T-helper 1 cell treated with Interleukin-12 subunit alpha and Interleukin-12 subunit beta and Interleukin-4 antibody, amounts not matched to agents 30 μg/mL and 1 μg/mL, for 36 hours (primary cell): Measurements from ENCODE around the gene GPSM3.
A peak's percentile ranks its signal among the peaks of the same experiment; 100 is the strongest.
"Not testable (repeated sequence)": the region's sequence is repeated elsewhere in the genome, so short reads cannot be mapped to it uniquely, and the experiment has no call there.

Source experiments
- H3K27ac Mint-ChIP-seq: one replicate; pipeline ENCODE4 v1.8.0; 2021; ENCODE audit warnings: mild to moderate bottlenecking, mixed read lengths
- H3K27me3 Mint-ChIP-seq: one replicate; pipeline ENCODE4 v1.8.0; 2021; ENCODE audit warnings: low read depth, mixed read lengths
- H3K36me3 Mint-ChIP-seq: one replicate; pipeline ENCODE4 v1.8.0; 2021; ENCODE audit warnings: low read depth, mixed read lengths
- H3K4me1 Mint-ChIP-seq: one replicate; pipeline ENCODE4 v1.8.0; 2021; ENCODE audit warnings: low read depth, mixed read lengths
- H3K4me3 Mint-ChIP-seq: one replicate; pipeline ENCODE4 v1.8.0; 2021; ENCODE audit warnings: mild to moderate bottlenecking, moderate library complexity, mixed read lengths
- H3K9me3 Mint-ChIP-seq: one replicate; pipeline ENCODE4 v1.8.0; 2021; ENCODE audit warnings: mixed read lengths

Gene GPSM3

GRCh38 chr6:32213649-32214048, 21.2 kb upstream of the GPSM3 start:
- Mint-ChIP-seq H3K9me3 (no peaks in the 10 kb centered on the region), H3K36me3 (no peaks in the 10 kb centered on the region), H3K4me3 (no peak overlapping the region), H3K27ac (no peak overlapping the region), H3K4me1 (peaks cover 2% of the 10 kb centered on the region), H3K27me3 (peaks cover 10% of the 10 kb centered on the region)

DNA sequence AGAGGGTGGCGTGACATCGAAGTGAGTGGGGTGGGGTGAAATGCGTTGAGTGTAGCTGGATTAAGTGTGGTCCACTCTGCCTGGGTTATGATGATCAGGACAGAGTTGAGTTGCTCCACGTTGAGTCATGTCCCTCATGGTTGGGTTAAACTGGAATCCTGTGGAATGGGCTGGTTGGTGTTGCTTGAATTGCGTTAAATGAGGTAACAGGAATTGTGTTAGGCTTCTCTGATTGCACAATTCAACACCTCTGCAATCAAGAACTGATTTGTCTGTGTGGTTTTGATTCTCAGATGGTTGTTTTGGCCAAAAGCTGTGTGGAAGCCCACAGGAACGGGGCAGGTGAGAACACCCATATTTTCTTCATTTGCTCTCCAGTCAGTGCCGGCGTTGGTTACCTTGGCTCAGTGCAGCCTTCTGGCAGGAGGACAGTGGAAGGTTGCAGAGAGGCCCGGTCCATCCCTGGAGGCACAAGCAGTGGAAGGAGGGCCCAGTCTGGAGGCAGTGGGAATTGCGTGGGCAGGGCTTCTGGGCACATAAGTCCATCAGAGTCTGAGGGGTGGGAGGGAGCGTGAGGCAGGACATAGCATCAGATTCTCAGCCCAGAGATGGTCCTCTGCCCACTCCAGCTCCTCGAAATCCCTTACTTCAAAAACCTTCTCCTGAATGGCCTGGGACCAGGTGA, 19.8 kb upstream of the GPSM3 start:
- Mint-ChIP-seq H3K27ac (no peak overlapping the region), H3K9me3 (no peaks in the 10 kb centered on the region)

GRCh38 chr6:32211432-32211831, 19.0 kb upstream of the GPSM3 start:
- not testable (repeated sequence) for H3K4me1 Mint-ChIP-seq, H3K27ac Mint-ChIP-seq, H3K9me3 Mint-ChIP-seq, H3K4me3 Mint-ChIP-seq, H3K36me3 Mint-ChIP-seq
- peaks cover 11% of the 10 kb centered on the region for H3K27me3 Mint-ChIP-seq

More for the DNA sequence above, 19.8 kb upstream of the GPSM3 start:
- Mint-ChIP-seq H3K4me1 (peaks cover 2% of the 10 kb centered on the region), H3K27me3 (peaks cover 12% of the 10 kb centered on the region), H3K36me3 (no peaks in the 10 kb centered on the region), H3K4me3 (no peak overlapping the region)

DNA sequence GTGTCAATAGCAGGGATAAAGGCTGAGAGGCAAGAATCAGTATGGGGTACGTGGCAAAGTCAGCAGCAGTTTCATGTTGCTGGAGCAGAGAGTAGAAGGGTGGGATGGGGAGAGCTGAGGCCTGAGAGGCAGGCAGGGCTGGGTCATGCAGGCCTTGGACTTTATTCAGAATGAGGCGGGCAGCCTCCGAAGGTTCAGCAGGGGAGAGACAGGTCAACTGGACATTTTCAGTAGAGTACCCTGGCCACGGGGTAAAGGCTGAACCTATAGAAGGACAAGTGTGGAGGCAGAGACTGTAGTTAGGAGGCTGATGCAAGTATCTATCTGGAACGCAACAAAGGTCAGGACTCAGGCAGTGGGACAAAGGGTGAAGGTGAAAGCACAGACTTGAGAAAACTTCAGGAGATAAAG, 17.8 kb upstream of the GPSM3 start:
- Mint-ChIP-seq H3K4me3 (no peak overlapping the region), H3K36me3 (no peaks in the 10 kb centered on the region)

DNA sequence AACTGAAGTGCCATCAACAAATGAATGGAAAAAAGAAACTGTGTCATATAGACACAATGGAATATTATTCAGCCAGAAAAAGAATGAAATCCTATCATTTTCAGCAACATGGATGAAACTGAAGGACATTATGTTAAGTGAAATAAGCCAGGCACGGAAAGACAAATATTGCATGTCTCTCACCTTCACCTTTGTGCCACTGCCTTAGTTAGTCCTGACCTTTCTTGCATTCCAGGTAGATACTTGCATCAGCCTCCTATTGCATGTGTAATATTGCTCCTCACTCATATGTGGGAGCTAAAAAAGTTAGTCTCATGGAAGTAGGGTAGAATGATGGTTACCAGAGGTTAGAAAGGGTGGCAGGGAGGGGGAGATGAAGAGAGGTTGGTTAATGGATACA, 16.6 kb upstream of the GPSM3 start:
- Mint-ChIP-seq H3K27ac (no peak overlapping the region), H3K36me3 (no peaks in the 10 kb centered on the region), H3K9me3 (no peaks in the 10 kb centered on the region), H3K4me1 (no peaks in the 10 kb centered on the region), H3K4me3 (no peak overlapping the region), H3K27me3 (peaks cover 29% of the 10 kb centered on the region)

More for the DNA sequence above, 17.8 kb upstream of the GPSM3 start:
- Mint-ChIP-seq H3K4me1 (peaks cover 2% of the 10 kb centered on the region), H3K9me3 (no peaks in the 10 kb centered on the region), H3K27me3 (peaks cover 19% of the 10 kb centered on the region), H3K27ac (no peak overlapping the region)

DNA sequence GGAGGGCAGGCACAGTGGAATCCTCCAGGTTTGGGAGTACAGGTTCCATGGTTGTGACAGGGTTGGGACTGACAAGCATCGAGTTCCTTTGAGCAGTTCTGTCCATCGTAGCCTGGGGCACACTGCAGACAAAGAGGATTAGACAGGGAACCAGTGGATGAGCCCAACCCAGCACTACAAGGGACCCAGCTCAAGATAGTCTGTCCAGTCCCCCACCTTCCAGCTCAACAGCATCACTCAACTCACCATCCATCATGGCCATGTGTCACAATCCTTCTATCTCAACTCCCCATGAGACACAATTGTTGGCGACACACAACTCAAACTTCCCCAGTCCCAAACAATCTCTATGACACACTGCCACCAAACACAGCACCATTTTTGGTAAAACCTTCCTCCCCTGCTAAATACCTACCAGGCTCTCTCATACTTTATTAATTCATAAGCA, 11.8 kb upstream of the GPSM3 start:
- Mint-ChIP-seq H3K4me1 (no peaks in the 10 kb centered on the region), H3K9me3 (no peaks in the 10 kb centered on the region), H3K4me3 (no peak overlapping the region), H3K27me3 (peaks cover 32% of the 10 kb centered on the region), H3K27ac (no peak overlapping the region), H3K36me3 (no peaks in the 10 kb centered on the region)

GRCh38 chr6:32203426-32204267, 11.2 kb upstream of the GPSM3 start:
- Mint-ChIP-seq H3K4me1 (no peaks in the 10 kb centered on the region), H3K27me3 (peaks cover 26% of the 10 kb centered on the region), H3K27ac (no peak overlapping the region), H3K9me3 (no peaks in the 10 kb centered on the region), H3K36me3 (no peaks in the 10 kb centered on the region), H3K4me3 (no peak overlapping the region)

DNA sequence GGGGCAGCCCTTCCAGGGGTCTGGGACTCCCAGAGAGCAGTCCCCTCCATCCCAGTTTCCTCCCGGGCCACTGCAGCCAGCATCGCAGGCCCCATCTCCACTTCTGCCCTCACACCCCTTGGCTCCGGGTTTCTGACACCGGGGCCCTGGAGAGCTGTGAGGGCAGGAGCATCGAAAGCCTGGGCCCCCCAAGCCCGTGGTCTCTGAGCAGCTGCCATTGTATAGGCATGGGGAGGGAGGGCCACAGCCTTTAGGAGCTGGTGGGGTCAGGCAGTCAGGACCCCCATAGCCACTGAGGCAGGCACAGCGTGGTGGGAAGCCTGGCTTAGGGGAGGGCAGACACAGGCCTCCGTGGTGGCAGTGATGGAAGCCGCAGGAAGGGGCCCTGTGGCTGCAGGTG, 9.7 kb upstream of the GPSM3 start:
- Mint-ChIP-seq H3K9me3 (no peaks in the 10 kb centered on the region), H3K4me1 (no peaks in the 10 kb centered on the region)

DNA sequence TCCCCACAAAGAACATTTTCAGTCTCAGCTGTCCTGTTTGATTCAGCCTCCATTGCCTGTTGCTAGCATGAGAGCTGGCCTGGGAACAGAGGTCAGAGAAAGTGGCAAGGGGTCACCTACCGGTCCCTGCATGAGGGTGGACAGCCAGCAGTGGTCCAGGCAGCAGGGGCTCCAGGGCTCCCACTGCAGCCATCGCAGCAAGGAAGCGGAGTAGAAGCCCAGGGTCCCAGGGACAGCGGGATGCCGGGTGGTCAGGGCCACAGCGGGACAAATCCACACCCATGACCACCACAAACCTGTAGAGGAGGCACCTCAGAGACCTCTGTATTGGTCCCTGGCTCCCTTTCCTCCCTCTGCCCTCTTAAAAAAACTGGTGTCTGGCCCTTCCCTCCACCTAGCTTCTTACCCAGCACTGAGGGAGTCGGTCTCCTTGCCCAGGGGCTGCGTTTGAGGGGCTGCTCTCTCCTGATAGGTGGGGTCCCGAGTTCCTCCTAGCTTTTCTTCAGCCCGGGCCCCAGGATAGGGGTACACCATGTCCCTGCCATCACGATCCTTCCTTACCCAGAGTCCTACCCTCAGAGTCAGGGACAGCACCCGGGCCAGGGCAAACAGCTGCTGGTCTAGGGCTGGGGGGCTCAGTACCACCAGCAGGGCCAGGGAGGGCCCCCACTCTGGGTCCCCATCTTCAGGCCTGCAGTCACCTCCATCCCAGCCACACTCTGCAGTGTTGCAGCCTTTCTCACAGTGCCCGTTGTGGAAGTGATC, 8.4 kb upstream of the GPSM3 start:
- Mint-ChIP-seq H3K27ac (no peak overlapping the region), H3K4me3 (no peak overlapping the region), H3K36me3 (no peaks in the 10 kb centered on the region), H3K4me1 (peaks cover 6% of the 10 kb centered on the region), H3K9me3 (no peaks in the 10 kb centered on the region), H3K27me3 (peaks cover 19% of the 10 kb centered on the region)

More for the DNA sequence above, 9.7 kb upstream of the GPSM3 start:
- no peaks in the 10 kb centered on the region for H3K36me3 Mint-ChIP-seq
- H3K27ac Mint-ChIP-seq = no peak overlapping the region
- peaks cover 24% of the 10 kb centered on the region for H3K27me3 Mint-ChIP-seq
- no peak overlapping the region for H3K4me3 Mint-ChIP-seq

DNA sequence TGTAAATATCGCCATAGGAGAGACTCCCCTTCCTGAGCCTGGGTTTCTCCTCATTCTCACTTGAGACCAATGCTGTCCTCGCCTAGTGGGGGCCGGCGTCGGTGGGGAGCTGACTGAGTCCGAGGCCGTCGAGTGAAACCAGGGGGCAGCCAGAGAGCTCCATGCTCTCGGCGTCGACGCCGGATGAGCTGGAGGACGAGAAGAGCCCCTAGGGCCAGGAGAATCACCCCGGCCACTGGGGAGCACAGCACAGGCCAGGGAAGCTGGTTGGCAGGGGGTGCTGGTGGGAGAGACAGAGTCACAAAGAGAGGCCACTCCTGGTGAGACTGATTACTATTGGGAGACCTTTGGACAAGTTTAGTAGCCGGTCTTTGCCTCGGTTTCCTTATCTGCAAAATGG, 6.4 kb upstream of the GPSM3 start:
- no peaks in the 10 kb centered on the region for H3K36me3 Mint-ChIP-seq

GRCh38 chr6:32198345-32198696, 5.9 kb upstream of the GPSM3 start:
- H3K4me1 Mint-ChIP-seq = peaks cover 27% of the 10 kb centered on the region
- no peak overlapping the region for H3K4me3 Mint-ChIP-seq
- H3K27me3 Mint-ChIP-seq = peaks cover 4% of the 10 kb centered on the region
- no peaks in the 10 kb centered on the region for H3K9me3 Mint-ChIP-seq
- no peak overlapping the region for H3K27ac Mint-ChIP-seq
- no peaks in the 10 kb centered on the region for H3K36me3 Mint-ChIP-seq

More for the DNA sequence above, 6.4 kb upstream of the GPSM3 start:
- H3K4me1 Mint-ChIP-seq = peaks cover 22% of the 10 kb centered on the region
- no peaks in the 10 kb centered on the region for H3K9me3 Mint-ChIP-seq
- H3K27ac Mint-ChIP-seq = no peak overlapping the region
- H3K27me3 Mint-ChIP-seq = peaks cover 4% of the 10 kb centered on the region
- H3K4me3 Mint-ChIP-seq = no peak overlapping the region

GRCh38 chr6:32196682-32197616, 4.5 kb upstream of the GPSM3 start:
- Mint-ChIP-seq H3K36me3 (peaks cover 5% of the 10 kb centered on the region), H3K9me3 (no peaks in the 10 kb centered on the region), H3K4me3 (peak overlapping the region; percentile 88), H3K27ac (peak overlapping the region; percentile 95), H3K27me3 (peaks cover 4% of the 10 kb centered on the region), H3K4me1 (peaks cover 31% of the 10 kb centered on the region)

DNA sequence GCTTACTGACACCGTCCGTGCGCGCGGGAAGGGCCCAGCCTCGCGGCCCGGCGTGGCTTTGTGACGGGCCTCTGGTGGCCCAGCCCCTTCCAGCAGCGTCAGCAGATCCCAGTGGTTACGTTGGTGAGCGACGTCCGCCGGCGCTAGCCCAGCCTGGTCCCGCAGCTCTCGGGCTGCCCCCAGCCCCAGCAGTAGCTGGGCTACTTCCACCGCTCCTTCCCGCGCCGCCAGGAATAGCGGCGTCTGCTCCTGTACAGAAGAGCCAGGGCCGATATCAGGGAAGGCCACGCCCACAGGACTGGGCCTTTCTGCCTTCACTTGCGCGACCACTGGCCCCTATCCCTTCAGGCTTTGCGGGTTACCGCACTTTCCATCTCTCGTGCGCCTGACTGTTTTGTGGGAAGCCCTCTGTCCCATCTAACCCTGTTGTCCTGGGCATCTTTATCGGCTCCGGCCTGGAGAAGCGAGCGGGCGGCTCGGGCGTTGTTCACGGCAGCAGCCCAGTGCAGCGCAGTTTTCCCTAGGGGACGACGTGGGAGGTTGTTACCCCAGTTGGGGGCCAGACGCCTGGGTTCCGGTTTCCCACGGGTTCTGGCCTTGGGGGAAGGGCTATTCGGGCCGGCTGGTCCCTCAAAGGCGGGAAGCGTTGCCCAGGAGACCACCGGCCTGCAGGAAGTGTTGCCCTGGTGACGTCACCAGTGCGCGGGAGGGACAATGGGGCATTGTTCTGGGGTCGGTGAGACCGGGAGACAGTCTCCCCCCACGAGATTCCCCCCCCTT, 3.6 kb upstream of the GPSM3 start:
- Mint-ChIP-seq H3K36me3 (peaks cover 13% of the 10 kb centered on the region), H3K27ac (peak overlapping the region; percentile 95), H3K9me3 (no peaks in the 10 kb centered on the region), H3K4me3 (peak overlapping the region; percentile 88), H3K27me3 (peaks cover 4% of the 10 kb centered on the region), H3K4me1 (peaks cover 31% of the 10 kb centered on the region)
